Measurements from ENCODE around the gene ZNF195.
"Not testable (repeated sequence)": the region's sequence is repeated elsewhere in the genome, so short reads cannot be mapped to it uniquely, and the experiment has no call there.

GRCh38 chr11:3406937-3407336 is 28.0 kb upstream of the ZNF195 start:
- TF ChIP-seq, protein P1, sequence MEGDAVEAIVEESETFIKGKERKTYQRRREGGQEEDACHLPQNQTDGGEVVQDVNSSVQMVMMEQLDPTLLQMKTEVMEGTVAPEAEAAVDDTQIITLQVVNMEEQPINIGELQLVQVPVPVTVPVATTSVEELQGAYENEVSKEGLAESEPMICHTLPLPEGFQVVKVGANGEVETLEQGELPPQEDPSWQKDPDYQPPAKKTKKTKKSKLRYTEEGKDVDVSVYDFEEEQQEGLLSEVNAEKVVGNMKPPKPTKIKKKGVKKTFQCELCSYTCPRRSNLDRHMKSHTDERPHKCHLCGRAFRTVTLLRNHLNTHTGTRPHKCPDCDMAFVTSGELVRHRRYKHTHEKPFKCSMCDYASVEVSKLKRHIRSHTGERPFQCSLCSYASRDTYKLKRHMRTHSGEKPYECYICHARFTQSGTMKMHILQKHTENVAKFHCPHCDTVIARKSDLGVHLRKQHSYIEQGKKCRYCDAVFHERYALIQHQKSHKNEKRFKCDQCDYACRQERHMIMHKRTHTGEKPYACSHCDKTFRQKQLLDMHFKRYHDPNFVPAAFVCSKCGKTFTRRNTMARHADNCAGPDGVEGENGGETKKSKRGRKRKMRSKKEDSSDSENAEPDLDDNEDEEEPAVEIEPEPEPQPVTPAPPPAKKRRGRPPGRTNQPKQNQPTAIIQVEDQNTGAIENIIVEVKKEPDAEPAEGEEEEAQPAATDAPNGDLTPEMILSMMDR (IDR thresholded peaks at IDR 0.05), result not testable (repeated sequence)
- TF ChIP-seq POLR2A (IDR thresholded peaks at IDR 0.05), result not testable (repeated sequence)
